Vagina (tissue), 2 donors: ENCODE measurements around the gene TBCD. TPM values are rescaled to one million over a fixed set of nuclear protein-coding genes. Genes with fewer than 3 reads are reported as not detected.

ENCODE experiments used
- DNase-seq, 2 donors: peaks; one replicate each; pipeline ENCODE4 v3.0.0-alpha.2; 2017; ENCODE audit errors: extremely low spot score in 2 of 2
- H3K27ac ChIP-seq: fragments of 200-600 bp; sonication (generic); one replicate; pipeline ENCODE4 v1.5.1; 2019
- H3K27me3 ChIP-seq: fragments of 200-600 bp; sonication (generic); one replicate; pipeline ENCODE4 v1.5.1; 2019
- H3K36me3 ChIP-seq, 2 donors: fragments of 200-600 bp; sonication (generic); one replicate each; pipeline ENCODE4 v1.5.1; 2017 to 2019
- H3K4me1 ChIP-seq: fragments of 200-600 bp; sonication (generic); one replicate; pipeline ENCODE4 v1.5.1; 2019
- H3K4me3 ChIP-seq, 2 donors: fragments of 200-600 bp; sonication (generic); 1 replicate in 1 of 2; 2 replicates in 1 of 2; pipeline ENCODE4 v1.5.1; 2016 to 2019
- H3K9me3 ChIP-seq: fragments of 200-600 bp; sonication (generic); one replicate; pipeline ENCODE4 v1.5.1; 2019
- CTCF ChIP-seq, 3 experiments: fragments of 450-650 bp in 2 of 3; fragments of 200-600 bp in 1 of 3; sonication (generic) in 1 of 3; IDR thresholded peaks; one replicate each; pipeline ENCODE4 v1.5.1; 2017 to 2019; ENCODE audit warnings: antibody characterized with exemption in 3 of 3, mild to moderate bottlenecking in 2 of 3, moderate library complexity in 2 of 3
- POLR2A ChIP-seq, 2 donors: fragments of 450-650 bp; IDR thresholded peaks; one replicate each; pipeline ENCODE4 v1.6.1; 2017; ENCODE audit warnings: antibody characterized with exemption in 2 of 2, mild to moderate bottlenecking in 2 of 2, moderate library complexity in 2 of 2
- POLR2AphosphoS5 ChIP-seq, 2 donors: sonication (generic); formaldehyde crosslinking; IDR thresholded peaks; one replicate each; pipeline ENCODE4 v1.9.0; 2017; ENCODE audit warnings: antibody characterized with exemption in 2 of 2, mild to moderate bottlenecking in 2 of 2, low read depth in 1 of 2; ENCODE audit not compliant: insufficient read depth in 1 of 2
- intact Hi-C: fragments of 100-400 bp; cut with DNase I; formaldehyde crosslinking; loops from one replicate; pipeline ENCODE4 v1.15.1; 2023
- total RNA-seq: library from RNA; depleted of rRNA; stranded (reverse); fragments of >200 nt; gene quantifications from one replicate; pipeline ENCODE4 v1.2.3, GENCODE V29; 2016

TBCD gene
- total RNA-seq, 1 donor from 2014 or later: 79.3 TPM

- H3K4me1 ChIP-seq: peaks cover 16% of the 10 kb centered on the region
- TF ChIP-seq POLR2A (IDR thresholded peaks at IDR 0.05) (no peak), CTCF (IDR thresholded peaks at IDR 0.05) (no peak), POLR2AphosphoS5 (IDR thresholded peaks at IDR 0.05; ENCODE audit: insufficient read depth in 1 of 2, low read depth in 1 of 2) (no peak)
- H3K27me3 ChIP-seq: no peaks in the 10 kb centered on the region
- no peaks in the 10 kb centered on the region for H3K9me3 ChIP-seq
- no peak for DNase-seq
- no peaks in the 10 kb centered on the region for H3K36me3 ChIP-seq
- intact Hi-C loops: no loop called here
- no peak overlapping the region for H3K27ac ChIP-seq
- H3K4me3 ChIP-seq: no peak overlapping the region
Observed at GRCh38 chr17:82841921-82842596, 90.2 kb downstream of the TBCD start.

DNA sequence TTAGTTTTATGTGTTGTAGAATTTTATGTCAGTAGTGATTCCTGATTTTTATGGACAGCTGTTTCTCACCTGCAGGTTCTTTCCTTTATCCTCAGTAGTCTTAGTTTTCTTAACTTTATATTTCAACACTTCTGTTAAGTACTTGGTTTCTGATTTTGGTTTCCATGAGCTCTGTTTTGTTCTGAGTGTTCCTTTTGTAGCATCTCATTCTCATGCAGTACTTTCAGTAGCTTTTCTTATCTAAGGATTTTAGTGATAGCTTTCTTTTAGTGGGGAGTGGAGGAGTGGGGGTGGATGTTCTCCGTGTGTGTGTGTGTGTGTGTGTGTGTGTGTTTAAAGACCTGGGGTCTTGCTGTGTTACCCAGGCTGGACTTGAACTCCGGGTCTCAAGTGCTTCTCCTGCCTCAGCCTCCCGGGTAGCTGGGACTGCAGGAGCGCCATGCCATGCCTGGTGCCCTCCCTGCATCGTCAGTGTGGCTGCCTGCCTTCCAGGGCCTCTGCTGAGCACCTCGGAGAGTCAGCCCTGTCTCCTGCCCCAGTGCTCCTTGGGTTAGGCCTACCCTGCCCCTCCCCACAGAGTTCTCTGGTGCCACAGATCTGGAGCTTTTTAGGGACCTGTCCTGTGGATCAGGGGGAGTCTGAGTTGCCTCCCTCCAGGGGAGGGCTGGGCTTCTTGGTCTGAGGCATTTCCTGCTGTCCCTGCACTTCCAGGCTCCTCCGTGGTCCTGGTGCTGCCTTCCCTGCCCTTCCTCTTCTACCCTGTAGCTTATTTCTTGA lies 92.2 kb downstream of the TBCD start:
- Histone ChIP-seq H3K9me3 (no peaks in the 10 kb centered on the region), H3K4me1 (peaks cover 8% of the 10 kb centered on the region), H3K27me3 (no peaks in the 10 kb centered on the region), H3K36me3 (no peaks in the 10 kb centered on the region), H3K4me3 (no peak overlapping the region), H3K27ac (no peak overlapping the region)
- DNase-seq: no peak
- TF ChIP-seq POLR2A (IDR thresholded peaks at IDR 0.05) (no peak), POLR2AphosphoS5 (IDR thresholded peaks at IDR 0.05; ENCODE audit: insufficient read depth in 1 of 2, low read depth in 1 of 2) (no peak), CTCF (IDR thresholded peaks at IDR 0.05) (no peak)
- intact Hi-C loops: no loop called here

- no peaks in the 10 kb centered on the region for H3K36me3 ChIP-seq
- TF ChIP-seq POLR2AphosphoS5 (IDR thresholded peaks at IDR 0.05; ENCODE audit: insufficient read depth in 1 of 2, low read depth in 1 of 2): no peak
- TF ChIP-seq POLR2A (IDR thresholded peaks at IDR 0.05): no peak
- no peak for TF ChIP-seq CTCF (IDR thresholded peaks at IDR 0.05)
- H3K4me3 ChIP-seq: no peak overlapping the region
- no peaks in the 10 kb centered on the region for H3K27me3 ChIP-seq
- peaks cover 14% of the 10 kb centered on the region for H3K4me1 ChIP-seq
- intact Hi-C loops: loop anchor here (5.0 kb wide), 1 partner anchor 47 kb away; no protein-coding TSS in a partner anchor
- H3K9me3 ChIP-seq: no peaks in the 10 kb centered on the region
- no peak for DNase-seq
- no peak overlapping the region for H3K27ac ChIP-seq
Observed at GRCh38 chr17:82844796-82845162, 92.9 kb downstream of the TBCD start.

GRCh38 chr17:82845163-82845807 lies 93.4 kb downstream of the TBCD start:
- Histone ChIP-seq H3K9me3 (no peaks in the 10 kb centered on the region), H3K27me3 (no peaks in the 10 kb centered on the region), H3K36me3 (no peaks in the 10 kb centered on the region), H3K4me1 (peaks cover 14% of the 10 kb centered on the region), H3K27ac (no peak overlapping the region), H3K4me3 (peak overlapping the region in 1 of 2 donors; percentile 32)
- intact Hi-C loops: loop anchor here (5.0 kb wide), 1 partner anchor 48 kb away; no protein-coding TSS in a partner anchor
- TF ChIP-seq POLR2A (IDR thresholded peaks at IDR 0.05) (no peak), POLR2AphosphoS5 (IDR thresholded peaks at IDR 0.05; ENCODE audit: insufficient read depth in 1 of 2, low read depth in 1 of 2) (peak in 1 of 2 donors; percentile 8)
- DNase-seq: no peak

DNA sequence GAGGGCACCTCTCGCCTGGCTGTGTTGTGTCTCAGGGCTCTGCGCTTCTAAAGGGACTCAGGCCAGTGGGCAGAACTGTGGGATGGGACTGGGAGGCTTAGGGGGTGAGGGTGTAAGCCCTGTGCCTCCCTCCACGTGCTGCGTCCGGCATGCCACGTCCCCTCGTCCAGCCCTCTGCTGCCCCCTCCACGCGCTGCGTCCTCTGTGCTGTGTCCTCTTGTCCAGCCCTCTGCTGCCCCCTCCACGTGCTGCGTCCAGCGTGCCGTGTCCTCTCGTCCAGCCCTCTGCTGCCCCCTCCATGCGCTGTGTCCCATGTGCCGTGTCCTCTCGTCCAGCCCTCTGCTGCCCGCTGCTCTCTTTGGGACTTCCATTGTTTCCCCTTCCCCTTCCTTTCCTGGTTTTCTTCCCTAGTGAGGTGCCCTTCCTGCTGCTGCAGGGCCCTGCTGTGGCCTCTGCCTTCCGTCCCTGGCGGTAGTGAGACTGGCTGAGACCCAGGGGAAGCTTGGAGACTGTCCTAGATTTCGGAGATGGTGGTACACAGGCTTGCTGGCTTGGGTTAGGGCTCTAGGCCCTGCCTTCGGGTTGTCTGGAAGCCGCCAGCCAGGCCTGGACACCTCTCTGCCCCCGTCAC lies 94.3 kb downstream of the TBCD start:
- no peaks in the 10 kb centered on the region for H3K27me3 ChIP-seq
- no peak for TF ChIP-seq CTCF (IDR thresholded peaks at IDR 0.05)
- TF ChIP-seq POLR2A (IDR thresholded peaks at IDR 0.05): no peak
- no peak for TF ChIP-seq POLR2AphosphoS5 (IDR thresholded peaks at IDR 0.05; ENCODE audit: insufficient read depth in 1 of 2, low read depth in 1 of 2)
- no peaks in the 10 kb centered on the region for H3K9me3 ChIP-seq
- no peak for DNase-seq
- H3K4me1 ChIP-seq: peaks cover 14% of the 10 kb centered on the region
- H3K27ac ChIP-seq: no peak overlapping the region
- intact Hi-C loops: loop anchor here (5.0 kb wide), 1 partner anchor 49 kb away; no protein-coding TSS in a partner anchor
- peak overlapping the region; percentile 16 to 32 for H3K4me3 ChIP-seq
- H3K36me3 ChIP-seq: no peaks in the 10 kb centered on the region
